Measurements from ENCODE around the gene OTUB2.

GRCh38 chr14:94026173-94026888 lies at the start of gene OTUB2:
- no peak for TF ChIP-seq CTCF (conservative IDR thresholded peaks at IDR 0.05; ENCODE audit: low read depth, low read length)
- TF ChIP-seq EZH2 (IDR thresholded peaks at IDR 0.05; ENCODE audit: borderline replicate concordance, low read depth, low read length, poor library complexity, severe bottlenecking) = no peak

All from A673 (cell line).